Large intestine (tissue), 3 donors: ENCODE measurements around the gene FOXP1. TPM values are rescaled to one million over a fixed set of nuclear protein-coding genes. Genes with fewer than 3 reads are reported as not detected.

Experiments
- DNase-seq, 2 donors: peaks; one replicate each; pipeline versions ENCODE4 v3.0.0 to v3.0.0-alpha.2; 2013
- H3K27ac ChIP-seq: one replicate; pipeline ENCODE4 v1.5.1; 2013; ENCODE audit warnings: low read length
- H3K27me3 ChIP-seq: 2 replicates; pipeline ENCODE4 v1.6.1; 2013; ENCODE audit warnings: low read length; ENCODE audit not compliant: control insufficient read depth, insufficient read depth
- H3K36me3 ChIP-seq: 2 replicates; pipeline ENCODE4 v1.6.1; 2013; ENCODE audit warnings: low read length; ENCODE audit not compliant: control insufficient read depth, insufficient read depth
- H3K4me1 ChIP-seq: one replicate; pipeline ENCODE4 v1.6.1; 2013; ENCODE audit warnings: low read length; ENCODE audit not compliant: control insufficient read depth, insufficient read depth
- H3K4me3 ChIP-seq: one replicate; pipeline ENCODE4 v1.5.1; 2013; ENCODE audit warnings: low read length
- H3K9me3 ChIP-seq: one replicate; pipeline ENCODE4 v1.6.1; 2013; ENCODE audit warnings: mild to moderate bottlenecking, low read depth, low read length, moderate library complexity; ENCODE audit not compliant: control insufficient read depth
- WGBS: methylation state at CpG from one replicate; pipeline ENCODE4 v1.1.5; 2013; ENCODE audit warnings: low lambda C conversion rate; ENCODE audit not compliant: insufficient coverage; 5-methylcytosine and 5-hydroxymethylcytosine counted together
- polyA plus RNA-seq: library from polyadenylated mRNA; unstranded; fragments of 120-200 nt; gene quantifications from one replicate; pipeline ENCODE4 v1.2.1, GENCODE V29; 2013

FOXP1 gene
- polyA plus RNA-seq, 1 donor: 64.1 TPM

GRCh38 chr3:71511446-71511845, 72.1 kb downstream of the FOXP1 start:
- peak overlapping the region; percentile 35 for H3K27ac ChIP-seq
- no peaks in the 10 kb centered on the region for H3K36me3 ChIP-seq
- H3K9me3 ChIP-seq: peaks cover 8% of the 10 kb centered on the region
- H3K27me3 ChIP-seq: no peaks in the 10 kb centered on the region
- no peak for DNase-seq
- no peak overlapping the region for H3K4me3 ChIP-seq
- H3K4me1 ChIP-seq: peaks cover 25% of the 10 kb centered on the region

- Histone ChIP-seq H3K27me3 (no peaks in the 10 kb centered on the region), H3K36me3 (no peaks in the 10 kb centered on the region), H3K4me3 (no peak overlapping the region), H3K27ac (peak overlapping the region; percentile 16), H3K4me1 (peaks cover 25% of the 10 kb centered on the region), H3K9me3 (peaks cover 8% of the 10 kb centered on the region)
- WGBS: 100% methylated on average over 1 of the region's 3 CpGs
- DNase-seq: peak in 1 of 2 donors; percentile 15
These were observed 72.5 kb downstream of the FOXP1 start for GRCh38 chr3:71511037-71511436.

GRCh38 chr3:71510510-71510909, 73.0 kb downstream of the FOXP1 start:
- Histone ChIP-seq H3K27me3 (no peaks in the 10 kb centered on the region), H3K27ac (no peak overlapping the region), H3K4me3 (no peak overlapping the region), H3K36me3 (peaks cover 2% of the 10 kb centered on the region), H3K4me1 (peaks cover 23% of the 10 kb centered on the region), H3K9me3 (peaks cover 8% of the 10 kb centered on the region)
- 85% methylated on average over 1 of the region's 3 CpGs for WGBS
- DNase-seq: peak in 1 of 2 donors; percentile 32

- no peaks in the 10 kb centered on the region for H3K27me3 ChIP-seq
- no peak overlapping the region for H3K4me3 ChIP-seq
- whole genome bisulfite sequencing: 100% methylated on average over 1 of the region's 3 CpGs
- peaks cover 6% of the 10 kb centered on the region for H3K9me3 ChIP-seq
- DNase-seq: no peak
- peaks cover 21% of the 10 kb centered on the region for H3K4me1 ChIP-seq
- H3K36me3 ChIP-seq: peaks cover 2% of the 10 kb centered on the region
- no peak overlapping the region for H3K27ac ChIP-seq
These were observed 74.5 kb downstream of the FOXP1 start for GRCh38 chr3:71509066-71509465.

- no peak overlapping the region for H3K4me3 ChIP-seq
- no peak for DNase-seq
- no CpG with 5 or more reads among the region's 10 CpGs for WGBS
These were observed 77.7 kb downstream of the FOXP1 start for GRCh38 chr3:71505767-71506350.

GRCh38 chr3:71504250-71505036, 79.1 kb downstream of the FOXP1 start:
- H3K4me1 ChIP-seq: no peaks in the 10 kb centered on the region
- WGBS: 80% methylated on average over 1 of the region's 15 CpGs
- H3K9me3 ChIP-seq: no peaks in the 10 kb centered on the region
- no peaks in the 10 kb centered on the region for H3K27me3 ChIP-seq
- H3K36me3 ChIP-seq: peaks cover 2% of the 10 kb centered on the region
- no peak overlapping the region for H3K27ac ChIP-seq
- DNase-seq: no peak
- H3K4me3 ChIP-seq: no peak overlapping the region

More at GRCh38 chr3:71505767-71506350, 77.7 kb downstream of the FOXP1 start:
- Histone ChIP-seq H3K9me3 (no peaks in the 10 kb centered on the region), H3K27me3 (no peaks in the 10 kb centered on the region), H3K36me3 (peaks cover 2% of the 10 kb centered on the region), H3K4me1 (peaks cover 5% of the 10 kb centered on the region), H3K27ac (no peak overlapping the region)

- Histone ChIP-seq H3K9me3 (no peaks in the 10 kb centered on the region), H3K27me3 (no peaks in the 10 kb centered on the region), H3K27ac (no peak overlapping the region), H3K4me1 (no peaks in the 10 kb centered on the region), H3K4me3 (no peak overlapping the region), H3K36me3 (peaks cover 2% of the 10 kb centered on the region)
- no peak for DNase-seq
- WGBS: 100% methylated on average over 1 of the region's 10 CpGs
These were observed 79.8 kb downstream of the FOXP1 start for GRCh38 chr3:71503525-71504249.

- H3K4me1 ChIP-seq: no peaks in the 10 kb centered on the region
- H3K27ac ChIP-seq: no peak overlapping the region
- no peaks in the 10 kb centered on the region for H3K27me3 ChIP-seq
- no CpG with 5 or more reads among the region's 5 CpGs for WGBS
- no peaks in the 10 kb centered on the region for H3K9me3 ChIP-seq
- H3K4me3 ChIP-seq: no peak overlapping the region
- peaks cover 2% of the 10 kb centered on the region for H3K36me3 ChIP-seq
- no peak for DNase-seq
These were observed 81.4 kb downstream of the FOXP1 start for GRCh38 chr3:71502066-71502625.

GRCh38 chr3:71500696-71501095, 82.8 kb downstream of the FOXP1 start:
- Histone ChIP-seq H3K4me1 (peaks cover 2% of the 10 kb centered on the region), H3K27ac (no peak overlapping the region), H3K4me3 (no peak overlapping the region), H3K27me3 (no peaks in the 10 kb centered on the region), H3K9me3 (no peaks in the 10 kb centered on the region), H3K36me3 (peaks cover under 1% of the 10 kb centered on the region)
- no peak for DNase-seq
- no CpG with 5 or more reads among the region's 6 CpGs for WGBS

- no peak for DNase-seq
- H3K9me3 ChIP-seq: no peaks in the 10 kb centered on the region
- 100% methylated on average over 1 of the region's 6 CpGs for WGBS
- no peak overlapping the region for H3K27ac ChIP-seq
- no peaks in the 10 kb centered on the region for H3K27me3 ChIP-seq
- no peak overlapping the region for H3K4me3 ChIP-seq
- peaks cover 4% of the 10 kb centered on the region for H3K4me1 ChIP-seq
- no peaks in the 10 kb centered on the region for H3K36me3 ChIP-seq
These were observed 84.2 kb downstream of the FOXP1 start for GRCh38 chr3:71499227-71499876.
